HG03196 (cell line): Measurements from ENCODE around the gene CENATAC.
A peak's percentile ranks its signal among the peaks of the same experiment; 100 is the strongest.
"Not testable (repeated sequence)": the region's sequence is repeated elsewhere in the genome, so short reads cannot be mapped to it uniquely, and the experiment has no call there.

Experiments used
- ATAC-seq: cut with Tn5 transposase; IDR thresholded peaks from one replicate; pipeline ENCODE4 v1.9.1; 2021; ENCODE audit not compliant: unreplicated experiment

CENATAC gene

GRCh38 chr11:119026970-119027369 is 29.0 kb downstream of the CENATAC start:
- no peak for ATAC-seq

GRCh38 chr11:119027561-119028345 is 29.8 kb downstream of the CENATAC start:
- ATAC-seq: no peak

GRCh38 chr11:119028346-119029068 is 30.6 kb downstream of the CENATAC start:
- no peak for ATAC-seq

- ATAC-seq: no peak
These were observed 31.1 kb downstream of the CENATAC start for GRCh38 chr11:119029069-119029339.

GRCh38 chr11:119029340-119030028 is 31.5 kb downstream of the CENATAC start:
- ATAC-seq: peak; percentile 0

- peak; percentile 7 for ATAC-seq
These were observed 32.0 kb downstream of the CENATAC start for GRCh38 chr11:119030029-119030328.

GRCh38 chr11:119030329-119031047 is 32.5 kb downstream of the CENATAC start, which contains the start of gene SLC37A4:
SLC37A4 (minus strand) TSS chr11:119030877.
- peak; percentile 90 for ATAC-seq

GRCh38 chr11:119031912-119032280 is 34.0 kb downstream of the CENATAC start:
- no peak for ATAC-seq

- not testable (repeated sequence) for ATAC-seq
These were observed 35.5 kb downstream of the CENATAC start for GRCh38 chr11:119033421-119033820.

GRCh38 chr11:119034813-119035212 is 36.9 kb downstream of the CENATAC start:
- ATAC-seq: no peak

GRCh38 chr11:119038884-119039283 is 40.9 kb downstream of the CENATAC start:
- no peak for ATAC-seq

- not testable (repeated sequence) for ATAC-seq
These were observed 41.5 kb downstream of the CENATAC start for GRCh38 chr11:119039471-119039870.

GRCh38 chr11:119041821-119042514 is 44.0 kb downstream of the CENATAC start:
- no peak for ATAC-seq

- ATAC-seq: no peak
These were observed 45.0 kb downstream of the CENATAC start for GRCh38 chr11:119042927-119043326.

GRCh38 chr11:119044708-119045107 is 46.8 kb downstream of the CENATAC start:
- no peak for ATAC-seq

- ATAC-seq: no peak
These were observed 48.6 kb downstream of the CENATAC start for GRCh38 chr11:119046489-119046888.

- ATAC-seq: no peak
These were observed 49.3 kb downstream of the CENATAC start for GRCh38 chr11:119047205-119047604.

GRCh38 chr11:119048644-119049043 is 50.7 kb downstream of the CENATAC start:
- ATAC-seq: no peak

GRCh38 chr11:119049081-119049480 is 51.1 kb downstream of the CENATAC start:
- ATAC-seq: no peak

GRCh38 chr11:119051440-119052162 is 53.7 kb downstream of the CENATAC start:
- peak; percentile 38 for ATAC-seq
